ENCODE measurements around the gene PKP2.
"Not testable (repeated sequence)": the region's sequence is repeated elsewhere in the genome, so short reads cannot be mapped to it uniquely, and the experiment has no call there.

The PKP2 gene

DNA sequence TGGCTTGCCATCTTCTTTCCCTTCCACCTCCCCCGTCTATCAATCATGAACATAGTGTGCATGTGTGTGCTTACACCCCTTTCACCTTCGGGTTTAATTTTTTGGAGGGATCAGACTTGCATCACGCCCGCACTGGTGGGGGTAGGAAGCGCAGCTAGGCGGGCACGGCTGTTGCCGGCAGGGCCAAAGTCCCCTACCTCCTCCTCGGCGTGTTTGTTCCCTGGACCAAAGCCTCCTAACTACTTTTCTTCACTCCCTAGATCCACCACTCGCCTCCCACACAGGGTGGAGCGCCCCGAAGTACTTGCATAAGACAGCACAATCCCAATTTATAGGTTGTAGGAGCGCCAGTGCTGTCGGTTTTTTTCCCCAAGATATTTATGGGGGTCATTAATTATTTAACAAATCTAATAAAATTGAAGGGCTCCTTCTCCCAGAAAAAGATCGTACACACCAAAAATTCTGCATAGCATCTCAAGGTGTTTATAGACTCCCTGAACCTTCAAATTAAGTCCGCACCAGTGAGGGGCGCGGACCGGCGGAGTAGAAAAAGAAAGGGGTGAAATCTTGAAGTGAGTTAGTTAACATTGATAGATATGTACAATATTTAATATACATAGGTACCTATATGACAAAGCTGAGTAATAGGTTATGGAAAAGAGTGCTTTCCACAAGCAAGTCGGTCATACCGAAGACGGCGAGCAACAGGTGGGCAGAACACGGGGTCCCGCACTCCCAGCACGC lies 717 bp downstream of the PKP2 start:
- DNase-seq, result no peak

DNA sequence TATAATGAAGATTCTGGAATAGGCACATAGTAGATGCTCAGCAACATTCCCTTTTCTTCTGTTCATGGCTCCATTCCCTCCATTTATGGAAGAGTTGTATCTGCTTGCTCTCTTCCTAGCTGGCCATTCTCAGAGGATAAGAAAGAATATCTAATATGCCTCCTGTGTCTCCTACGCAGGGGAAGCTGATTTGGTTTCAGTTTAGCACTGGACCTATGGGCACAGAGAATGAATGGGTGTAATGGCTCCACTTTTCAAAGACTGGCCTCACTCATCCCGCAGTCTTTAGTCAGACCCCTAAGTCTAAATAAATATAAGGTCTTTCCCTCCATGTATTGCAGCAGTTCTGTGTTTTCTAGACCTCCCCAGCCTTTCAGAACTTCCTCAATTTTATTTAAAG lies 2.0 kb downstream of the PKP2 start:
- DNase-seq, result no peak

DNA sequence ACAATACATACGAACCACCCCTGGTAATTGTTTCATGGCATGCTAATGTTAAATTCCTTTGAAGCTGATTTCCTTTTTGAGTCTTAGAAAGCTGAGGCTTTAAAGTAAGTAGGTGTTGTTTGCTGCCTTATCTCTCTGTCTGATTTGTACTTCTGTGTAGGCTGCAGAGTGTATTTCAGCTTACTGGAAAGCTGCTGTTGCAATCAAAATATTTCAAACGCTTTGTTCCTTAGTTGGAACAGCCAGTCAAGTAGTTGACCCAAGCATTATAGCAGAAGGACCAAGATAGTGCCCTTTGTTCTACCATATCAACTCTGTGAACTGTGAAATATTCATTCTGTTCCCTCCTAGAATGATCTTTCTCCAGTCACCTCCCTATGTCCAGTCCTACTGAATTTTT lies 3.1 kb downstream of the PKP2 start:
- no peak for DNase-seq

DNA sequence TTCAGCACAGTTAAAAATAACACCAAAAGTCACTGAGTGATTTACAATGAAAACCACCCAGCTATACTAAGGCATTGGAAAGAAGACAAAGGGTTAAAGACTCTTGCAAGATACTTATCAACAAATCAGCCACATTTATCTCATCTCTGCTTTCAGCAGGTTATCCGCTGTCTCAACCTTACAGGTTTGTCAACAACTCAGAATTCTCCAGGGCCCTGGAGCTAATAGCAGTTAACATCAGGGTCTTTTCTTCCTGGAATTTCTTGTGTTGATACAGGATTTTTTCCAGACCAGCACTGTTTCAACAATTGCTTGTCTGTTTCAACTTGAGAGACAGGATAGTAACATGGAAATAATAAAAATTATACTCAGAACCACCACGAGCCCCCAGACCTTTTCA lies 3.5 kb downstream of the PKP2 start:
- no peak for DNase-seq

- not testable (repeated sequence) for DNase-seq
Measured at GRCh38 chr12:32892369-32892768, 4.2 kb downstream of the PKP2 start.

DNA sequence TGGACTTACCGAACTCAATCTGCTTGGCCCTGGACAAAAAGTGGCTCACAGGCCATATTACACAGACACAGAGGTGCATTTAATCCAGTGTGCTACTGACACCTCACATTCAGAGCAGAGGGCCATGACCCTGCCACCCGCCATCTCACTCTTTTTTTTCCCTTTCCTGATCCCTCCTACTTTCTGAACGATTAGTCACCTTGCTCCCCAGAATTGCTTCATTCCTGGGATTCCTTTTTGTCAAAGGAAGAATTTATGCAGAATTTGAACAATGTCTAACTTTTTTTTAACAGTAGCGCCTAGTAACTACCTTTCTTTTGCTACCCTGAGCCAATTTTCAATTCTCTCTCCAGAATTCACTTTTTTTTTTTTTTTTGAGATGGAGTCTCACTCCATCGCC lies 4.6 kb downstream of the PKP2 start:
- no peak for DNase-seq

- no peak for DNase-seq
Measured at GRCh38 chr12:32891526-32891925, 5.1 kb downstream of the PKP2 start.

DNA sequence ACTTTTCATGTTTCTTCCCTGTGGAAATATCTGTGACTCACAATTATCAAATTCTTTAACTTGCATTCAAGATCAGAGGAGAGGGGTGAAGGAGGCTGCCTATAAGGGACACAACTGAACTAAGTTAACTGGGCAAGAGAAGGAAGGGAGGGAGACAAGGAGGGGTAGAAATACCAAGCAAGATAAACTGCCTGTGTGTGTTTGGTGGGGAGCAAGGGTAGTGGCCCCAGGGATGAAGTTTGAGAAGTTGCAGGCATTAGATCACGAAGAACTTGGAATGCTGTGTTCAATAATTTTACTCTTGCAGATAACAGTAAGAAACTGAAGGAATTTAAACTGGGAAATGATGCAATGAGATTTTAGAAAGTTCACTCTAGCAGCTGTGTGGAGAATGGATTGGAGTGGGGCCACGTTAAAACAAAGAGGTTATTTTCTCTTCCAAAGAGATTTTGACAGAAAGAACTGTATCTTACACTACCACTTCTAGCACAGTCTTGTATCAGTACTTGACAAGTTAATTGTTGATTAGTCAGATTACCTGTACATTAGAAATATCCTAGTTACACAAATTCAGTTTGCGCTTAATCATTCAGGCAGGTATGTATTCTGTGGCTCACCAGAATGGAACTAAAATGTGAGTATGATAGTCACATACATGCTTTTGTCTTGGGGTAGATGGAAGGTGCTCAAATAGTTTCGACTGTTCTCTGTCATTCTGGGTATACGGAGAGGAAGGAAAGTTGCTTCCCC lies 7.4 kb downstream of the PKP2 start:
- no peak for DNase-seq

DNA sequence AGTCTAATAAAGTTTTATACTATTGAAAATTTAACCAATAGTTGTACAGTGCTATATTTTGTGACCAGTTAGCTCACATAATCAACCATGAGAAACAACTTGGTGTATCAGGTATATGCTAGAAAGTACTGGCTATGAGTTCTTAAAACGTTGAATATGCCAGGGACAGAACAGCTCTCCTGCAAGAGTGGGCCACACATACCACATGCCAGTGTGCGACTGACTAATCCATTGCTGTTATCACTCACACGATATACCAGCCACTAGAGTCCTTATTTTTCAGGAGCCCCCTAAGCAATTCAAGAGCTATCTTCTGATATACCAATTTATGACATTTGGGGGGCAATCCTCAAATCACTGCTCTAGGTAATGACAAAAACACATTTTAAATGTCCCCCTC lies 9.5 kb downstream of the PKP2 start:
- no peak for DNase-seq

DNA sequence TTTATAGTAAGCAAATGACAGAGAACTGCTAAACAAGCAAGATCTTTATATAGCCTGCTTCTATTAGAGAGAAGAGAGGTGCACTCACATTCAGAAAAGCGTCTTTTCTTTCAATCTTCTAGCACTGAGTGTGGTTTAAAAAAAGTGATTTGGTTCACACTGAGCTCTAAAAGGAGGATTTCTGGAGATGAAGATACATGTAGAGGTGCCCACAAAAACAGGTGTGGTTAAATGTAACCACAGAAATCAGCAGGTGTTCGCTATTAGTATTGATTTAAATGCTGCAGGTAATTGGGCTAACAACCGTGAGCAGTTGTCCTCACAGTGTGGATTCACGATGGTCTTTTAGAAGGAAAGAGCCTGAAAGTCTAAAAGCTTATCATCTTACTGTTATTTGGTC lies 10.7 kb downstream of the PKP2 start:
- no peak for DNase-seq

- DNase-seq, result no peak
Measured at GRCh38 chr12:32884962-32885361, 11.6 kb downstream of the PKP2 start.

DNA sequence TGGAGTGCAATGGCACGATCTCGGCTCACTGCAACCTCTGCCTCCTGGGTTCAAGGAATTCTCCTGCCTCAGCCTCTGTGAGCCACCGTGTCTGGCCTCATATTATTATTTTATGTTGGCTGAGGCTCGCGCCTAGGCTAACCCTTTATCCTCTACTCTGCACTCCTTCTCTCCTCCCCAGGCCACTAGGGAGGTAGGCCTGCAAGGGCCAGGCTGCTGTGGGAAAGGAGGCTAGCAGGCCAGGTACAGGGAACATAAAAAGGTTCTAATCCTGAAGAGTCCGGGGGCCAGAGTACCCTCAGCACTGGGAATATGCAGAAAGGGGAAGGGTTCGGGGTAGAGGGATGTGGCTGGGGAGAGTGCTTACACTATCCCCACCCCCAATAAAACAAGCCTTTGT lies 14.9 kb downstream of the PKP2 start:
- no peak for DNase-seq

- no peak for DNase-seq
Measured at GRCh38 chr12:32881107-32881506, 15.5 kb downstream of the PKP2 start.

DNA sequence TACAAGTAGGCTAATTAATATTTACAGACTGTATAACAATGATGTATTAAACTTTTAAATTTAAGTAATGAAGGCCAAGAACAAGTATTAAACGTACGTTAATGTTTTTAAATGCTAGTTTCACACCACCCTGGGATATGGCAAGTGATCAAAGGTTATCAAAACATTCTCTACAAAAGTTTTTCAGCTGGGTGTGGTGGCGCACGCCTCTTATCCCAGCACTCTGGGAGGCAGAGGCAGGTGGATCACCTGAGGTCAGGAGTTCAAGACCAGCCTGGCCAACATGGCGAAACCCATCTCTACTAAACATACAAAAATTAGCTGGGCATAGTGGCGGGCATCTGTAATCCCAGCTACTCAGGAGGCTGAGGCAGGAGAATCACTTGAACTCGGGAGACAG lies 17.5 kb downstream of the PKP2 start:
- DNase-seq, result not testable (repeated sequence)

DNA sequence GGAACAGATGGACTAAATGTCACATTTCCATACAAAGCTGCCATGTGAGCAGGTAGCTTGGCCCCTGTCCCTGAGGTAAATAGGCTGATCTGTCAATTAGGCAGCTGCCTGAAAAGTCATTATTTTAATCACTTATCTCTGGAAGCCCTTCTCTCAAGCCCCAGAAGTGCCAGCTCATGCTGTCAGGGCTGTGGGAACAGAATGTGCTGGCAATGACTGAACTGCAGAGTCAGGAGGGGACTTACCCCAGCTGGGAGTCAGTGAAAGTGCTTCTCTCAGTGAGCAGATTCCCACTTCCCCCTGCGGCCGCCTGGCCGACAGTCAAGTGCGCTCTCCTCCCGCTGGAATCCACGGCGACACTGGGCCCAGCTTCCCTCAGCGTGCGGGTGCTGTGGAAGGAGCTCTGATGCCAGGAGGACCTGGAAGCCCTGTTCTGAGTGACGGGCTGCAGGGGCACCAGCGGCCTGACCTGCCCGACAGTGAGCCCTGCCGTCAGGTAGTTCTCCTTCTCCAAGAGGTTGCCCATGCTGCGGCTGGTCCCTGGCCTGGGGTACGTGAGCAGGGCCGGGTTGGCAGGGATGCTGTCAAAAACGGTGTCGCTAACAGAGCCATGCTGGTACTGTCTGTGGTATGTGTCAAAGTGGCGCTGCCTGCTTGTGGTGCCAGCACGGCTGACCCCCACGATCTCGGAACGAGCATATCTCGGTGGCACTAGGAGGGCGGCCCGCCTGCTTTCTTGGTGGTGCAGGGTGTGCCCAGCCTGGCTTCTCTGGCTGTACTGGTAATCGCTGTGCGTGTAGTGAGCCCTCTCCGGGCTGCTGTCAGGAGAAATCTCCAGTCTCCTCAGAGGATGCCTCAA lies 18.7 kb downstream of the PKP2 start:
- peak; percentile 99 for DNase-seq

GRCh38 chr12:32876004-32876403 lies 20.6 kb downstream of the PKP2 start:
- DNase-seq, result no peak

DNA sequence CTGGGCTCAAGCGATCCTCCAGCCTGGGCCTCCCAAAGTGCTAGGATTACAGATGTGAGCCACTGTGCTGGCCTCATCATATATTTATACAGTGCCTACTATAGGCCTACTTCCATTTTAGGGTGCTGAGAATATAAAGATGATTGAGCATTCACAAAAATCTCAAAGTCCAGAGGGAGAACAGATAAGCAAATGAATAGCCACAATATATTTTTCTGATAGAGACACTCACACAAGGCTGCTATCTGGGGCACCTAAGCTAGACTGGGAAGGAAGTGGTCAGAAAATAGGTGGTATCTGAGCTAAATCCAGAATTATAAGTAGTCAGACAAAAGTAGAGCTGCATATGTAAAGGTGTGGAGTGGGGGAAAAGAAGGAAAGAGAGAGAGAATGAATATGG lies 21.6 kb downstream of the PKP2 start:
- no peak for DNase-seq

- DNase-seq, result no peak
Measured at GRCh38 chr12:32874078-32874477, 22.5 kb downstream of the PKP2 start.

- not testable (repeated sequence) for DNase-seq
Measured at GRCh38 chr12:32872416-32872815, 24.2 kb downstream of the PKP2 start.

- no peak for DNase-seq
Measured at GRCh38 chr12:32870716-32871115, 25.9 kb downstream of the PKP2 start.

GRCh38 chr12:32868885-32869284 lies 27.7 kb downstream of the PKP2 start:
- DNase-seq, result no peak

GRCh38 chr12:32864731-32865130 lies 31.8 kb downstream of the PKP2 start:
- DNase-seq, result no peak

- DNase-seq, result no peak
Measured at GRCh38 chr12:32863128-32863527, 33.4 kb downstream of the PKP2 start.

DNA sequence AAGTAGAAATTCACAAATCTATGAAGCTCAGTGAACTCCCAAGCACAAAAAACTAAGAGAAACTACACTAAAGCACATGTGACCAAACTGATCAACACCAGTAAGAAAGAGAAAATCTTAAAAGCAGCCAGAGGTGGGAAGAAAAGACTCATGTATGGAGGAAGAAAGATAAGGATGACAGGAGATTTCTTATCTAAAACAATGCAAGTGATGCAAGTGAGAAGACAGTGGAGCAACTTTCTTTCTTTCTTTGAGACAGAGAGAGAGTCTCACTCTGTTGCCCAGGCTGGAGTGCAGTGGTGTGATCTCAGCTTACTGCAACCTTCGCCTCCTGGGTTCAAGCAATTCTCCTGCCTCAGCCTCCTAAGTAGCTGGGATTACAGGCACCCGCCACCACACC lies 34.9 kb downstream of the PKP2 start:
- not testable (repeated sequence) for DNase-seq
